Measurements from ENCODE around the gene NHERF1. TPM values are rescaled to one million over a fixed set of nuclear protein-coding genes. Genes with fewer than 3 reads are reported as not detected.
A peak's percentile ranks its signal among the peaks of the same experiment; 100 is the strongest.

The NHERF1 gene
- total RNA-seq, 1 experiment from 2014 or later = 75.0 TPM

DNA sequence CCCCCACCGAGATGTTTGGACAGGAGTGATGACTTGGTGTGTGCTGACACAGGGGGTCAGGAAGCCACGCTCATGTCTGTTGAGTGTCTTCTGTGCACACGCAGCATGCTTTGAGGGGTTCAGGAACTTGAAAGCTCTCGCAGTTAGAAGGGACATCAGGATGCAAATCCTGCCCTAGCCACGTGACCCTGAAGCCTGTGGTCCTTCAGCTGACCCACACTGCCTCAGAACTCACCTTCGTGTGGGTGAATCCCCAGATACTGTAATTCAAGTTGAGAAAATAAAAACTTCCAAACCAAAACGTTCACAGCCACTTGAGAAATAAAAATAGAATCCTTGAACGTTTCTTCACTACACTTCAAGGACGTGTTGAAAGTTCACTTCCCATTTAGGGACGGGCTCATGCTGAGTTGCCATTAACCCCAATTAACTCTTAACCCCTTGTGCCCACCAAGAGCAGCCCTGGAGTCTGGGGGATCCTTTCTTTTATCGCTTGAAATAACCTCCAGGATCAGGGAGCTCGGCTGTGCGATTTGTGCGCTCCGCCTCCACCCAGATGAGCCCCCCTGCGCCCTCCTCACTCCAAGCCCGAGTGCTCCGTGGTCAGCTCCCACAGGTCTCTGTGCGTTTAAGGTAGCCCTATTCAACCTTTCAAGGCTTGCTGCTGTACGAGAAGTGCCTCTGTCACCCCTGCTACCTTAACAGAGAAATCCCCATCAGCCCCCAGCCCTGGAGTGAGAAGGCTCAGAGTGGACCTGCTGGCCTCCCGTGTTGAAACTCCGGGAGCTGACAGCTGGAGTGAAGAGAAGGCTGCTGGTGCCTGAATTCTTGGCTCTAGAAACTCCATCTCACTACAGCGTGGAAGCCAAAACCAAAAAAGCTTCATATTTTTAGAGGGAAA lies 63.9 kb downstream of the NHERF1 start:
- Histone ChIP-seq H3K4me3 (ENCODE audit: low read length) (no peak overlapping the region), H3K9me2 (replicated peaks; ENCODE audit: low read length) (no peaks in the 10 kb centered on the region), H3K9me3 (ENCODE audit: low read length) (no peaks in the 10 kb centered on the region), H3K36me3 (ENCODE audit: low read depth, low read length) (no peaks in the 10 kb centered on the region), H3K27ac (ENCODE audit: low read length) (no peak overlapping the region), H3F3A (ENCODE audit: low read length, unreplicated experiment) (no peaks in the 10 kb centered on the region), H3K4me2 (ENCODE audit: low read length) (no peak overlapping the region), H4K20me1 (ENCODE audit: low read length) (no peaks in the 10 kb centered on the region), H2AFZ (ENCODE audit: low read length) (no peak overlapping the region), H3K27me3 (ENCODE audit: low read length) (no peaks in the 10 kb centered on the region), H3K79me2 (ENCODE audit: low read length) (no peaks in the 10 kb centered on the region), H3K9ac (ENCODE audit: low read length) (no peak overlapping the region), H3K4me1 (ENCODE audit: insufficient read depth, low read length) (no peaks in the 10 kb centered on the region)
- ChIA-PET POLR2A (ENCODE audit: unreplicated experiment) (no interaction called here), CTCF (no interaction called here)
- DNase-seq = no peak
- intact Hi-C loops (cut with micrococcal nuclease) = no loop called here
- TF ChIP-seq CTCF (conservative IDR thresholded peaks at IDR 0.05; ENCODE audit: low read depth, low read length) = no peak
- TF ChIP-seq EZH2phosphoT487 (IDR thresholded peaks at IDR 0.05; ENCODE audit: borderline replicate concordance, low read length) = no peak
- TF ChIP-seq EZH2 (IDR thresholded peaks at IDR 0.05; ENCODE audit: low read length, unreplicated experiment) = no peak
- BruUV-seq (replicated peaks) = no TSS peak
- no peak for ATAC-seq

GRCh38 chr17:74814453-74814852 lies 66.0 kb downstream of the NHERF1 start:
- Histone ChIP-seq H3K4me1 (ENCODE audit: insufficient read depth, low read length) (no peaks in the 10 kb centered on the region), H3K4me2 (ENCODE audit: low read length) (no peak overlapping the region), H3K36me3 (ENCODE audit: low read depth, low read length) (no peaks in the 10 kb centered on the region), H3F3A (ENCODE audit: low read length, unreplicated experiment) (no peaks in the 10 kb centered on the region), H3K27me3 (ENCODE audit: low read length) (no peaks in the 10 kb centered on the region), H2AFZ (ENCODE audit: low read length) (no peak overlapping the region), H3K9me2 (replicated peaks; ENCODE audit: low read length) (no peaks in the 10 kb centered on the region), H3K79me2 (ENCODE audit: low read length) (no peaks in the 10 kb centered on the region), H3K9me3 (ENCODE audit: low read length) (no peaks in the 10 kb centered on the region), H3K9ac (ENCODE audit: low read length) (no peak overlapping the region), H3K27ac (ENCODE audit: low read length) (no peak overlapping the region), H3K4me3 (ENCODE audit: low read length) (no peak overlapping the region), H4K20me1 (ENCODE audit: low read length) (no peaks in the 10 kb centered on the region)
- ATAC-seq (peak; percentile 48; the same call in 1 of the 2 replicates), DNase-seq (peak; percentile 27)
- ChIA-PET POLR2A (ENCODE audit: unreplicated experiment) (no interaction called here), CTCF (no interaction called here)
- intact Hi-C loops (cut with micrococcal nuclease) = no loop called here
- no TSS peak for BruUV-seq (replicated peaks)
- peak; percentile 52 for TF ChIP-seq CTCF (conservative IDR thresholded peaks at IDR 0.05; ENCODE audit: low read depth, low read length)
- no peak for TF ChIP-seq EZH2 (IDR thresholded peaks at IDR 0.05; ENCODE audit: low read length, unreplicated experiment)

DNA sequence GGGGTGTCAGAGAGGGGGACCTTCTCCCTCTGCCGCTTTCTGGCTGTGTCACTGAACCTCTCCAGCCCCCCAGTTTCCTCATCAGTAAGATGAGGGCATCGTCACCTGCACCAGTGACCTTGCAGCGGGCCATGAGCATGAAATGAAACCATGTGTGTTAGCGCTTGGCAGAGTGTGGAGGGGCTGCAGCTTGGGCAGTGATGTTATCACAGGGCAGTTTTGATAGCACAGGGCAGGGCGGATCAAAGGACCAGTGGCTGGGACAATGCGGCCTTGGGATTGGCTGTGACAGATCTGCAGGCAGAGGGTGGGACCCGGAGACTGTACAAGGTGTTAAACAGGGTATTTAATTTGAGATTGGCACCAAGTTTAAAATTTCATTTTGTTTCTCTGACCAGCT lies 66.6 kb downstream of the NHERF1 start:
- ChIA-PET CTCF (no interaction called here), POLR2A (ENCODE audit: unreplicated experiment) (no interaction called here)
- Histone ChIP-seq H2AFZ (ENCODE audit: low read length) (no peak overlapping the region), H3K9me2 (replicated peaks; ENCODE audit: low read length) (no peaks in the 10 kb centered on the region), H3K27ac (ENCODE audit: low read length) (no peak overlapping the region), H3K4me1 (ENCODE audit: insufficient read depth, low read length) (no peaks in the 10 kb centered on the region), H3K27me3 (ENCODE audit: low read length) (no peaks in the 10 kb centered on the region), H3K9ac (ENCODE audit: low read length) (no peak overlapping the region), H3K79me2 (ENCODE audit: low read length) (no peaks in the 10 kb centered on the region), H3K9me3 (ENCODE audit: low read length) (no peaks in the 10 kb centered on the region), H3F3A (ENCODE audit: low read length, unreplicated experiment) (no peaks in the 10 kb centered on the region), H4K20me1 (ENCODE audit: low read length) (no peaks in the 10 kb centered on the region), H3K4me3 (ENCODE audit: low read length) (no peak overlapping the region), H3K36me3 (ENCODE audit: low read depth, low read length) (no peaks in the 10 kb centered on the region), H3K4me2 (ENCODE audit: low read length) (no peak overlapping the region)
- BruUV-seq (replicated peaks) = no TSS peak
- no peak for DNase-seq
- ATAC-seq = no peak
- intact Hi-C loops (cut with micrococcal nuclease) = no loop called here
- TF ChIP-seq EZH2 (IDR thresholded peaks at IDR 0.05; ENCODE audit: low read length, unreplicated experiment) (no peak), EZH2phosphoT487 (IDR thresholded peaks at IDR 0.05; ENCODE audit: borderline replicate concordance, low read length) (no peak), CTCF (conservative IDR thresholded peaks at IDR 0.05; ENCODE audit: low read depth, low read length) (no peak)
